Anterior cingulate cortex (tissue), 58 donors: ENCODE data around the gene MAPK1.
A peak's percentile ranks its signal among the peaks of the same experiment; 100 is the strongest.
"Not testable (repeated sequence)": the region's sequence is repeated elsewhere in the genome, so short reads cannot be mapped to it uniquely, and the experiment has no call there.

ENCODE experiments used
- DNase-seq, 58 donors: peaks; one replicate each; lab custom pipeline; 2025; lab: John Stamatoyannopoulos, UW

The MAPK1 gene

DNA sequence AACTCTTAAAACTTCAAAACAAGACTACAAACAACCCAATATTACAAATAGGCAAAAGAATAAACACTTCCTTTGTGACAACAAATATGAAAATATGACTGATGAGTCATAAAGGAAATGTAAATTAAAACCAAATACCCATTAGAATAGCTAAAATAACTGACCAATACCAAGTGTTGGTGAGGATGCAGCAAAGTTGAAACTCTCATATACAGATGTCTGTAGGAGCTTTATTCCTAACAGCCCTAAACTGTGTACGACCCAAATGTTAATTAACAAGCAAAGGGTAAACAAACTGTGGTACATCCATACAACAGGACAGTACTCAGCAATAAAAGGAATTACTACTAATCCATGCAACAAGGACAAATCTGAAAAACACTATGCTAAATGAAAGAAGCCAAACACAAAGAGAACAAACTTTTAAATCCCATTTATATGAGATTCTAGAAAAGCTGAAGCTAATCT lies 43.0 kb downstream of the MAPK1 start:
- DNase-seq: no peak

DNA sequence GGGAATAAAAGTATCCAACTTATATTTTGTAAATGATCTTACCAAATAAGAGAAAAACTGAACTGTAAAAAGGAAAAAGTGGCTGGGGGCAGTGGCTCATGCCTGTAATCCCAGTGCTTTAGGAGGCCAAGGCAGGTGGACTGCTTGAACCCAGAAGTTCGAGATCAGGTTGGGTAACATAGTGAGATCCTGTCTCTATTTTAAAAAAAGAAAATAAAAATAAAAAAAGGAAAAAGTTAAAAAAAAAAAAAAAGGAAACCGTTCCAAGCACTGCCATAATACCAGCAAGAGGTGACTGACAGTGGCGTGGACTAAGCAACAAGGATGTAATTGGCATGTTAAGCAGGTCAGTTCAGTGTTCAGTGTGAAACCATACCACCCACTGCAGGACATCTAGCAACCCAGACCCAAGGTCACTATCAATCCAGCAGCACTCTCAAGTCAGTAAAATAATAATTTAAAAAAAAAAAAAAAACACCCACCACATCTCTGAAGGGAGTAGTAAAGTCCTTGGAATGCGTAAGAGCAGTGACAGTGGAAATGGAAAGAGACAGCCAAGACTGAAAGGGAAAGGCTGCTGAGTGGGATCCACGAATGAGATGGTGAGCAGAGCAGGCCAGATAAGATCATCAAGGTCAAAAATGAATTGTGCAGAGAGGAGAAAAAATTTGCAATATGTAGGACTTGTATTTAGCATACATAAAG lies 43.6 kb downstream of the MAPK1 start:
- no peak for DNase-seq

DNA sequence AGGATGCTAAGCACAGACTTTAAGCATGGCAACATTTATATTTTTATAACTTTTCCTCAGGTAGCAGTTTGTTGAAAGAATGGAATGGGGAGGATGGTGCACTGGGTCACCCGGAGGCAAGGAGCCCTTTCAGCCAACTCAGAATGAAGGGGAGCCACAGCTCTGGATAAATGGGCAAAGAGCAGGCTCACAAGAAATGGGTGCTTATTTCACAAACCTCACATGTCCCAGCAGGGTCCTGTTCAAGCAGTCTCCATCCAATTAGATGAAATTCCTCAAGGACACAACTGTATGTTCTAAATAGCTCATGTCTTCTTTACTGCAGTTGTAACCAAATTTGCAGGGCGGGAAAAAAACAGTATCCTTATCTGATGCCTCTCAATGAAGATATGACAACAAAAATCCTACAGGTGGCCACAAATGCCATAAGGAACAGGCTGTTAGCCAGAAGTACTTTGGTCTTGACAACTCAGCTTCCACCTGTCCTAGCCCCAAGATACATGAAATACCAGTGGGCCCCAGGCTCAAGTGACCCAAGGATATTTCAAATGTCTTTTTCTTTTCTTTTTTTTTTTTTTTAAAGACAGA lies 48.2 kb downstream of the MAPK1 start:
- DNase-seq: no peak

DNA sequence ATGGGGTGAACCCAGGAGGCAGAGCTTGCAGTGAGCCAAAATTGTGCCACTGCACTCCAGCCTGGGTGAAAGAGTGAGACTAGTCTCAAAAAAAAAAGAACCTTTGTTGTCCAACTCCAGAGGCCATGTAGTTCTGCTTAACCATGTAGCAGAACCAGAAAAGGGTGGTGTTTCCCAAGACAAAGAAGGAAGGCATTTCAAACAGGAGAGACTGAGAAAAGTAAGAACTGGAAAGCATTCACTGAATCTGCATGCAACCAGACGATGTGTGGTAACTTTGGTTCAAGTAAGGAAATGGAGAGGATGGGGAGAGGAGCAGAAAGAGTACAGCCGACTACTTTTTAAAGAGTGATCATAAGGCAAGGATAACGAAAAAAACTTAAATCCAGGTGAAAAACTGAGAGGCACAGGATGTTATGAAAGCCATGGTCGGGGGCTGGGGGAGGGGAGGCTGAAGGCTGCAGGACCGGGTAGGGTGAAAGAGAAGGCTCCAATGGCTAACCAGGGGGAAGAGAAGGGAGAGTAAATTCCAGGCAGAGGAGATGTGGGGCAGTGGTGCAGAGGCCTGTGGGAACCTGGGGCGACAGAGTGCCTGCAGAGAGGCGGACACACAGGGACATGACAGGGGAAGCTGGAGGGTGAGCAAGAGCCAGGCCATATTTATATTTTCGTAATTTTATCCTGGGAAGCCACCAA lies 48.8 kb downstream of the MAPK1 start:
- DNase-seq: no peak

DNA sequence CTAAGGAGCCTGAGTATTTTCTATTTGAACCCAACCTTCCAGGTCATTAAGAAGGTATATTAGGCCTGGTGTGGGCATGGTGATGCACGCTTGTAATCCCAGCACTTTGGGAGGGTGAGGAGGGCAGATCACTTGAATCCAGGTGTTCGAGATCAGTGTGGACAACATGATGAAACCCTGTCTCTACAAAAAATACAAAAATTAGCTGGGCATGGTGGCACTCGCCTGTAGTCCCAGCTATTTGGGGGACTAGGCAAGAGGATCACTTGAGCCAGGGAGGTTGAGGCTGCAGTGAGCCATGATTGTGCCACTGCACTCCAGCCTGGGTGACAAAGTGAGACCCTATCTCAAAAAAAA lies 50.0 kb downstream of the MAPK1 start:
- DNase-seq: not testable (repeated sequence)

DNA sequence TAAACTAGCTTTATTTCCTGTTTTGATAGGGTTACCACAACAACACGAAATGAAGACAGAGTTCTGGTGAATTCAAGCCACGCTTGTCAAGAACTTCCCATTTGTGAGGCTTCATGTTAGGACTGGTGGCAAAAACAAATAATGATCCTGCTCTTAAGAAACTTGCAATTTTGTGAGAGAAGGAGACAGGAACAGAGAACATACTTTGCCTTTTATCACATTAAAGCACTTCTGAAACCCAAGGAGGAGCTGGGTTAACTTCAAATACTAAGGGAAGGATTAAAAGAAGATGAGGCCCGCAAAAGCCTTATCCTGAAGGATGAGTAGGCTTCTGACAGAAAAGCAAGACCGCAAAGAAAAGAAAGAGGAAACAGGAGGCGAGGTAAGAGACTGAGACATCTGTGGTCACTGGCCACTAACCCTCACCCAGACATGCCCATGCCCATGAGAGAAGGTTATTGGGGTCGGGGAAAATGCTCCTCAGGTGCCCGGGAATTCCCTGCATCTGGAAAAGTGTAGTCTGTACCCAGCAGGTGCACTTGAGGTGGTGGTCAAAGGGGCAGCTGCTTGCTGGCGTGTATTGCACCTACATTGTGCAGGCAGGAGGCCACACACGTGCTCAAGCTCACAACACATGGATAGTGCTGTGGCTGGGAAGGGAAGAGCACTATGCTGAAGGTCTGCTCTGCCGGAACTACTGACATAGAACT lies 50.5 kb downstream of the MAPK1 start:
- peak in 1 of 58 donors; percentile 24 for DNase-seq

DNA sequence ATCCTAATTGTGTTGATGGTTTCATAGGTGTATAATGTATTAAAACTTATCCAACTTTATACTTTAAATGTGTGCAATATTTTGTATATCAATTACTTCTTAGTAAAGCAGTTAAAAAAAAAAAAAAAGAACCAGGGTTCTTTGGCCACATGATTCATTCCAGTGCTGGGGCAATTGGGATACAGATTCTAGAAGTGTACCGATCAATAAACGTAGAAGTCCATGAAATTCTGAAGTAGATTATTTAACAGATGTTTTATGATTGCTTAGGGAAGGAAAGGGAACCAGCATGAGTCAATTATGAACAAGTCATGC lies 51.0 kb downstream of the MAPK1 start:
- no peak for DNase-seq

DNA sequence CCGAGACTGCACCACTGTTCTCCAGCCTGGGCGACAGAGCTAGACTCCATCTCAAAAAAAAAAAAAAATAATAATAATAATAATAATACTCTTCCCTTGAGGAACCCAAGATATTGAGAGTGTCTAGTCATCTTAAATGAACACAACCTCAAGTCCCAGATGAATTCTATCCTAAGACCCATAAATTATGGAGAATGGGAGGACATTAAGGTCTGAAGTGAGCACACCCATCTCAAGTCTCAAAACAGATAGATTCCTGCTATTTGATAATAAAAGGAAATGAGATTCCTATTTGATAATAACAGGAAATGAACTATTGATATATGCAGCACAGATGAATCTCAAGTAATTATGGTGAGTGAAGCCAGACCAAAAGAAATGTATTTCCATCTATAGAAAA lies 51.5 kb downstream of the MAPK1 start:
- no peak for DNase-seq

DNA sequence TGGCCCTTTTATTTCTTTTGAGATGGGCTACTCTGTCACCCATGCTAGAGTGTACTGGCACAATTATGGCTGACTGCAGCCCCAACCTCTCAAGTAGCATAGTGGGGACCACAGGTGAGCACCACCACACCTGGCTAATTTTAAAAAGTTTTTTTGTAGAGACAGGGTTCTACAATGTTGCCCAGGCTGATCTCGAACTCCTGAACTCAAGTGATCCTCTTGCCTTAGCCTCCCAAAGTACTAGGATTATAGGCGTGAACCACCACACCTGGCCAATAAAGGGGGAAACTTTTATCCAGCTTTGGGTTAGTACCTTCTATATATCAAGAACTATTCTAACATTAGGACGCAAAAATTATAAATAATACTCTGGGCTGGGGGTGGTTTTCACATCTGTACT lies 52.1 kb downstream of the MAPK1 start:
- DNase-seq: no peak

DNA sequence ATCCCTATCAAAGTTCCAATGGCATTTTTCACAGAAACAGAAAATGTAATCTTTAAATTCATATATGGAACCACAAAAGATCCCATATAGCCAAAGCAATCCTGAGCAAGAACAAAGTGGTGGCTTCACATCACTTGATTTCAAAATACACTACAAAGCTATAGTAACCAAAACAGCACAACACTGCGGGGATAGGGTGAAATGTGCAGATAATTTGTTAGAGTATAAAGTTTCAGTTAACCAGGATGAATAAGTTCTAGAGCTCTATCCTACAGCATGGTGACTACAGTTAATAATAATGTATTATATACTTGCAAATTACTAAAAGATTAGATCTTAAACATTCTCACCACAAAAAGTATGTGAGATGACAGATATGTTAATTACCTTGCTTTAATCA lies 55.5 kb downstream of the MAPK1 start:
- DNase-seq: no peak

DNA sequence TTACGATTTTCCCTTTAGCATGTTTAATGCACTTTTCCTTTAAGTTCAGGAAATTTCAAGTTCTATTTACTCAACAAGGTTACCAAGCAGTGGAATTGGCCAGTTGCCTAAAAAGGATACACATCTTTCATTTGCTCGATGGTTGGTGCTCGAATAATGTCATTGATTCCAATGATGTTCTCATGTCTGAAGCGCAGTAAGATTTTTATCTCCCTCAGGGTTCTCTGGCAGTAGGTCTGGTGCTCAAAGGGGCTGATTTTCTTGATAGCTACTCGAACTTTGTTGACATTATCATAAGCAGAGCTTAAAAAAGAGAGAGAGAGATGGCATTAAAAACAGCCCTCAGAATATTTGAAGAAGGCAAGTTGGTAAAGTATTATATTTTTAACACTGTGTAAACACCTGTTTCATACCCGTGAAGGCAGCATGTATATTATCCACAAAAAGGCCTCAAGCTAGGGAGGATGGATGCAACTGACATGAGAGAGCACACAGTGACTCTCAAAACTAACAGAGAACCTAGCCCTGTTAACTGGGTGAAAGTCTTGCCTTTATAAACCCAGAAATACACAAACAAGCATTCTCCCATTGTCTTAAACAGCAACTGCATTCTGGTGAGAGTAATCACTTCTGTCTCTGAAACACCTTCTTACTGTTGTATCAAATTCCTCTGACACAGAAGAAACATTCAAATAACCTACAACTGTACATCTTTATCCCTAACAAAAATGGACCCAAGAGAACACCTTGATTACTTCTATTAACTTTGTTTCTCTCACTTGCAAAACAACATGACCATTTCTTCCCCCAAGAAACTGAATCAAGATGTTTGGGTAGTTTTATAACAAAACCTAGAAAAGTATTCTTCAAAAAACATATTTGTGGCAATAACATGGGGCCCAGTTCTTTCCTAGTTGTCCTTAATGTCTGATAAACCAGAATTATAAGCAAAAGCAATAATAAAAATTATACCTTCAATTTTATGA lies 59.6 kb downstream of the MAPK1 start:
- no peak for DNase-seq

DNA sequence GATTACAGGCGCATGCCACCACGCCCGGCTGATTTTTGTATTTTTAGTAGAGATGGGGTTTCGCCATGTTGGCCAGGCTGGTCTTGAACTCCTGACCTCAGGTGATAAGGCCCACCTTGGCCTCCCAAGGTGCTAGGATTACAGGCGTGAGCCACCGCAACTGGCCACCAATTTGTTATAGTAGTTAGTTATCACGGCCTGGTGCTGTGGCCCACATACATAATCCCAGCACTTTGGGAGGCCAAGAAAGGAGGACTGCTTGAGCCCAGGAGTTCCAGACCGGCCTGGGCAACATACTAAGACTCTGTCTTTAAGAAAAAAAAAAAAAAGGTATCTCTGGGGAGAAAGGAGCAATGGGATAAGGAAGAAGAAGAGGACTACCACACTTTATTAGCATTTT lies 62.1 kb downstream of the MAPK1 start:
- DNase-seq: not testable (repeated sequence)

DNA sequence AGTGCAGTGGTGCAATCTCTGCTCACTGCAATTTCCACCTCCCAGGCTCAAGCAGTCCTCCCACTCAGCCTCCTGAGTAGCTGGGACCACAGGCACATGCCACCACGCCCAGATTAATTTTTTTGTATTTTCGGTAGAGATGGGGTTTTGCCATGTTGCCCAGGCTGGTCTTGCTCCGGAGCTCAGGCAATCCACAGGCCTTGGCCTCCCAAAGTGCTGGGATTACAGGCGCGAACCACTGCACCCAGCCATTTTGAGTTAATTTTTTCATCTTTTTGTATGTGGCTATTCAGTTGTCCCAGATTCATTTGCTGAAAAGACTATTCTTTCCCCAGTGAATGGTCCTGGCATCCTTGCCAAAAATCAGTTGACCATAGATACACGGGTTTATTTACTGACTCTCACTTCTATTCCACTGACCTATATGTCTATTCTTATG lies 63.6 kb downstream of the MAPK1 start:
- DNase-seq: peak in 17 of 58 donors; percentile 2 to 44 (median 15)

DNA sequence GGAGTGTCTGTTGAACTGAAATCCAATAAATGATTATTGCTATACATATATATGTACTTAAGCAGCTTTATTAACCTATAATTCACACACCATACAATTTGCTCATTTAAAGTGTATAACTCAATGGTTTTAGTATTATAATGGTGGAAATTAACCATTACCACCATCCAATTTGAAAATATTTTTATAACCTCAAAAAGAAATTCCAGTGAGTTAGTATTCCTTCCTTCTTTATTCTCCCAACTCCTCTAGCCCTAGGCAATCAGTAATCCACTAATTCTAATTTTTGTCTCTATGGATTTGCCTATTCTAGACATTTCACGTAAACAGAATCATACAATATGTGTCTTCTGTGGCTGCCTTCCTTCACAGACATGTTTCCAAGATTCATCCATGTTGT lies 64.8 kb downstream of the MAPK1 start:
- DNase-seq: no peak

DNA sequence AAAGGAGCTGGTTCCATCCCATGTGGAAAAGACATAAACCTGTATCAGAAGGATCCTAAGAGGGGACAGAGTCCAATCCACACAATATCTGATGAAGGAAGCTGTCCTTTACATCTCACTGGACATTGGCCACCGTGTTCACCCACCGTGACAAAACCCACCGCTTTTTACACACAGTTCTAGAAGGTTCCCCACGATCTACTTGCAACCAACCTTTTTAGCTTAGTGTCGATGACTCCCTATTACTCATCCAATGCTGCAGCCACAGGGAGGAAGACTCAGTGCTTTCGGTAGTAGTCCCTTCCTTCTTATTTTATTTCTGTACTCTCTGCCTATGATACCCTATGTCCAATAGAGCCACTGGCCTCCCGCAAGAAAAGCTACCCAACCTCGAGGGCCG lies 65.4 kb downstream of the MAPK1 start:
- DNase-seq: no peak

DNA sequence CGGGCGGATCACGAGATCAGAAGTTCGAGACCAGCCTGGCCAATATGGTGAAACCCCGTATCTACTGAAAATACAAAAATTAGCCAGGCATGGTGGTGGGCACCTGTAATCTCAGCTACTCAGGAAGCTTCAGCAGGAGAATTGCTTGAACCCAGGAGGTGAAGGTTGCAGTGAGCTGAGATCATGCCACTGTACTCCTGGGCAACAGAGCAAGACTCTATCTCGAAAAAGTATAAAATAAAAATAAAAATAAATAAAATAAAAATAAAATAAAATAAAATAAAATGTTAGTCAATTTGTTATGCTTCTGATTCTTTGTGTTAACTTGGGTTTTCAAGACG lies 66.2 kb downstream of the MAPK1 start:
- not testable (repeated sequence) for DNase-seq

DNA sequence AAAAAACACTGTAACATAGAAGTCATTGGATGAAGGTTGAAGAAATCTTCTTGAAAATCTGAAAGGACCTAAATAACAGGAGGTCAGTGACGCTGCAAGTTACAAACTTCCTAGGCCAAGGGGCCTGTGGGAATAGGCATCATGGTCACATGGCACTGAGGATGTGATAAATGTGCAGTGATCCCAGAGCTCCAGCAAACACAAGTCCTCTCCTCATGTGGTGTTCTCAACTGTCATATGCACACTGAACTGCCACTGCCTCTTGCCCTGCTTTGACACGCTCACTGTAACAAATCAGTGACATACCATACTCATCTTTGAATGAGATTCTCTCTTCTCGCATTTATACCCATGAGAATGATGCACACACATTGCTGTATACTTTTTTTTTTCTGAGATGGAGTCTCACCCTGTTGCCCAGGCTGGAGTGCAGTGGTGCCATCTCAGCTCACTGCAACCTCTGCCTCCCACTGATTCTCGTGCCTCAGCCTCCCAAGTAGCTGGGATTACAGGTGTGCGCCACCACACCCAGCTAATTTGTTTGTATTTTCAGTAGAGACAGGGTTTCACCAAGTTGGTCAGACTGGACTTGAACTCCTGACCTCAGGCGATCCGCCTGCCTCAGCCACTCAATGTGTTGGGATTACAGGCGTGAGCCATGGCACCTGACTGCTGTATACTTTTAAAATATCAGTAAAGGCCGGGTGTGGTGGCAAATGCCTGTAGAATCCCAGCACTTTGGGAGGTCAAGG lies 66.7 kb downstream of the MAPK1 start:
- DNase-seq: no peak

DNA sequence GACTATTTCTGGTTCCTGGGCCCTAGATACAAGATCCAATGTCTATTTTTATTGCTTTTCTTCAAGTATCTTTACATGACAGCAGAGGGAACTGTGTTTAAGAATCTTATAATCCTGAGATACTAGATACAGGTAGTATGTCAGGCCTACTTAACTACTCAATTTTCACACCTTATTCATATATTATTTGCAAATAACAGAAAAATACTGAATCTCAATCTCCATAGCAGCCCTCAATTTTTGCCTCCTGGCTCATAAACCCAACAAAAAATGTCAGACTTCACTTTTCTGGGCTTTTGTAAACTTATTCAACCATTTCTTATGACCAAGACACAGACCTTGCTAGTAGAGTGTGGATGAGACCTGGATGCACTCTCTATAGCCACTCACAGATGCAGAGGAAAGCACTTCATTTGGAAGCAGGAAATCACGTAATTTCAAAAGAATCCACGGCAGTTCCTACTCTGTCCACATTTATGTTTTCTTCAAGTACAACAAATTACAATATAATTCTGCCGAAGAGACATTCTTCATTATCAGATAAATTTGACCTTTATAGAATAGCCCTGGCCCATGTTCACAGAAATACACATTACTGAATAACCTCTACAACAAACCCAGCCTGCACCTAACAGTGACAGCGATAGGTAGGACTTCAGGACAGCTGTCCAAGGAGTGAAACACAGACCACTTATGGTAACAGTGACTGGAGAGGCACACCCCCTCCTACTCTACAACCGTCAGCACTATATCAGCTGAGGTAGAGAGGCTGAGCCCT lies 69.8 kb downstream of the MAPK1 start:
- no peak for DNase-seq

DNA sequence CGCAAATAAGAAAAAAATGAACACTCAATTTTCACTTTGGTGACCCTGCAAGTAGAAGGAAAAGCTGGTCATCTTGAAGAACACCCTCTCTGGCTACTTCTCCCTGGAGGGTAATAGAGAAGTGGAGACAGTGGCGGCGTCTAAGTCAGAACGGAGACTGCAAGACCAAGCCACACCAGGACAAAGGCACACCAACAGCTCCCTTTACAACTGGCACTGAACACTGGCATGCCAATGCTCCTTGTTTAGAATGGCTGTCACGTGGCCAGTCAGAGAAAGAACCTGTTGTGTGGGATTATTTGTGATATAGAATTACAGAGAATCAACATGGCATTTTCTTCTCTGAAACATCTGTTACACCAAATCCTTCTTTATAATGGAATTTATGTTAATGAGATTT lies 70.6 kb downstream of the MAPK1 start:
- peak in 45 of 58 donors; percentile 4 to 85 (median 37) for DNase-seq
